Fibroblast of pulmonary artery (primary cell): ENCODE data around the gene ZNF430.

Source experiments
- DNase-seq: peaks from one replicate; pipeline ENCODE4 v3.0.0-alpha.2; 2010; ENCODE audit warnings: low read depth
- H3K4me3 ChIP-seq: replicated peaks from 2 replicates; pipeline ENCODE4 v1.5.1; 2011; ENCODE audit warnings: low read depth, mild to moderate bottlenecking, control low read depth, low read length, moderate library complexity
- CTCF ChIP-seq: IDR thresholded peaks from 2 replicates; pipeline ENCODE4 v1.5.1; 2011; ENCODE audit warnings: mild to moderate bottlenecking, control low read depth, low read length, inconsistent platforms; ENCODE audit errors: missing control alignments

The ZNF430 gene

DNA sequence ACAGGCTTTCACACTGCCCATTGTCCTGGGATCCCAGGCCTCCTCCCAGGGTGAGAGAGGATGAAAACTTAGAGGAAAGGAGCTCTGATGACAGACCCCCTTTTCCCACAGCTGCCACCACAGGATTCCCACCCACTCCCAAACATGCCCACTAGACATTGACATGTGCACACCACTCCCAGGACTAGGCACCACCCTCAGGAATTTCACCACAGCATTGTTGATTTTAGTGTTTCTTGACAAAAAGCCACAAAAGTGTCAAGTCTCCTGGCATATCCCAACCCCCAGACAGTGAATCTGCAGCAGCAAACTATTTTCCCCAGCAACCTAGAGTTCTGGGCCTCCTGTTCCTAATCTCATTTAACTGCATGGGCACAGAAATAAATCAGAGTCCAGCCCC is 71.7 kb downstream of the ZNF430 start:
- no peak for TF ChIP-seq CTCF
- H3K4me3 ChIP-seq, result no peak overlapping the region
- peak; percentile 54 for DNase-seq

- no peak overlapping the region for H3K4me3 ChIP-seq
- no peak for DNase-seq
These were observed 74.0 kb downstream of the ZNF430 start for GRCh38 chr19:21094347-21095025.

DNA sequence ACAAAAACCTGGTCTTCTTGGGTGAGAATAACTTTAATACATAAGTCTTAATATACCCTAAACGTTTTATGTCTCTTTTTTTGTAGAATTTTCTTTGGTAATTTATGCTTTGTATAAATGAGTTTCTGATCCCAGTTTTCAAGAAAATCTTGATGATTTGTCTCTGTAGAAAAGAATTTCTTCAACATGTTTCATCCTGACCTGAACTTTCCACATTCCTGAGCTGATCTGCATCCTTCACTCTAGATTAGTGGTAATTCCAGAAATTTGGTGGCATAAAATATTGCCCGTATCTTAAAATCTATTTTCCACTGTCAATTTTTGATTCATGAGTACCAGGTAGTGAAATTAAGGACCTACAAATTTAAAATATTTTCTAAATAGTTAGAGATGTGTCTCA is 77.8 kb downstream of the ZNF430 start:
- no peak for DNase-seq
- H3K4me3 ChIP-seq, result no peak overlapping the region

More at GRCh38 chr19:21094347-21095025, 74.0 kb downstream of the ZNF430 start:
- no peak for TF ChIP-seq CTCF

GRCh38 chr19:21101521-21102242 is 81.2 kb downstream of the ZNF430 start:
- TF ChIP-seq CTCF, result no peak
- no peak overlapping the region for H3K4me3 ChIP-seq
- DNase-seq, result no peak

More for the DNA sequence above, 77.8 kb downstream of the ZNF430 start:
- TF ChIP-seq CTCF, result no peak

DNA sequence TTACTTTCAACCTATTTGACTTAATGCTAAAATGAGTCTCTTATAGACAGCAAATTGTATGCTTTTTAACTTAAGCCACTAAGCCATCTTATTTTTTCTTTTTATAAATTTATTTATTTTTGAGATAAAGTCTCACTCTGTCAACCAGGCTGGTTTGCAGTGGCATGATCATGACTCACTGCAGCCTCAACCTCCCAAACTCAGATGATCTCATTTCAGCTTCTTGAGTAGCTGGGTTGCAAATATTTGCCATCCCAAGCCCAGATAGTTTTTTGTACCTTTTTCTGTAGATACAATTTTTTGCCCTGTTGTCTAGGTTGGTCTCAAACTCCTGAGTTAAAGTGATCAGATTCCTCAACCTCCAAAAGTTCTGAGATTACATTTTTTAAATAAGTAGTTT is 88.7 kb downstream of the ZNF430 start:
- peak; percentile 31 for DNase-seq
- no peak for TF ChIP-seq CTCF
- no peak overlapping the region for H3K4me3 ChIP-seq
